Midbrain (tissue), 1 donor: ENCODE data around the gene DDT.
"Not testable (repeated sequence)": the region's sequence is repeated elsewhere in the genome, so short reads cannot be mapped to it uniquely, and the experiment has no call there.

ENCODE experiments used
- DNase-seq: peaks from one replicate; lab custom pipeline; 2025; lab: John Stamatoyannopoulos, UW

Gene DDT

DNA sequence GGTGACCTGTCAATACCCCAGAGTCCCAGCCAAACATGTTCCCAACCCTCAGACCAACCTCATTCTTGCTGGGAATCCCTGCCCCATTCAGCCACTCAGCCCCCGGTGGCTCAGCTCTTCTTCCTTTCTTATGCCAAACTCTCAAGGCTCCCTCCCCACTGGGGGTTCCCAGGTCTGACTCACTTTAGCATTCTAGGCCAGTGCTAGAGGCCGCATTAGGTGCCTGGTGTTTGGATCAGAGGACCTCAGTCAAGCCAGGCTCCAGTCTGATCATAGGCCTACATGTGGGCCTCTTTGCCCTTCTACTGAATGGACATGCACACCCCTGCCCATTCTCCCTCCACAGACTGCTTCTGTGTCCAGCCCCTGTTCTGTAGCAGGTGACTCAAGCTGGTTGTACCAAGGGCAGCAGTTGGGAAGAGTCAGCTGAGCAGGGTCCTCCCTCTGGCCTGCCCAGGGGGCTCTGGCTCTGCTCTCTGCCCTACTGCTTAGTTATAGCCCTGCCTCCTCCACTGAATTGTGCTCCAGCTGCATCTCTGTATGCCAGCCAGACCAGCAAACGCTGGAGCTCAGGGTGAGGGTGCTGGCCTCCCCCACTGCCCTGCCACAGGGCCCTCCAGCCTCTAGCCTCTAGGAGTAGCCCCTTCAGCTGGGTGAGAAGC lies 15.5 kb upstream of the DDT start:
- DNase-seq: not testable (repeated sequence)

DNA sequence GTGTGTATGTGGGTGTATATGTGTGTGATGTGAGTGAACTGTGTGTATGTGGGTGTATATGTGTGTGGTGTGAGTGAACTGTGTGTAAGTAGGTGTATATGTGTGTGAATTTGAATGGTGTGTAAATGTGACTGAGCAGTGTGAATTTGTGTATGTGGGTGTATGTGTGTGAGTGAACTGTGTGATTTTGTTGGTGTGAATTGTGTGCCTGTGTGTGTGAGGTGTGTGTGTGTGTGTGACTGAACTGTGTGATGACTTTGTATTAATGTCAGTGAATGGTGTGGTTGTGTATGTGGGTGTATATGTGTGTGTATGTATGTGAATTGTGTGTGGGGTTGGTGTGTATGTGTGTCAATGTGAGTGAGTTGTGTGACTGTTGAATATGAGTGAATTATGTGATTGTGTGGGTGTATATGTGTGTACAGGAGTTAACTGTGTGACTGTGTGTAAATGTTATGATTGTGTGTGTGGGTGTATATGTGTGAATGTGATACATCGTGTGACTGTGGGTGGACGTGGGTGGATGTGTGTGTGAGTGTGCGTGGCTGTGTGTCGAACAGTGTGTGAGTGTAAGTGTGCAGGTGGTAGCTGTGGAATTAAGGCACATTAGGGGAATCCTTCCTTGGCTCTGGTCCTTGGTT lies 12.4 kb upstream of the DDT start:
- not testable (repeated sequence) for DNase-seq

DNA sequence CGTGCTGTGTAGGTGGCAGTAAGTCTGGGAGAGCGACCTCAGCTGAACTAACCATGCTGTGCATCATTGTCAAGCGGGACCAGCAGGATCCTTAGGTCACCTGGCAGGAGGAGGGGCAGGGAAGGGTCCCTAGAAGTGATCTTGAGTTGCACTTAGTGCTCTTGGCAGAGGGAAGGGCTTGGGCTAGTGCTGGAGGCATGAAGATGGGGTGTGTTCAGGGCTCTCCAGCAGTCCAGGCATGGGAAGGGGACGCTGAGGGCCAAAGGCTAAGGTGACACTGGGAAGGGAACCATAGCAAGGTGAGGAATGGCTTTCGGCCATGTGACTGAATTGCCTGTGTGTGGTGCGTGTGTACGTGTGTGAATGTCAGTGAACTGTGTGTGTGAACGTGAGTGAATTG lies 11.8 kb upstream of the DDT start:
- DNase-seq: not testable (repeated sequence)

DNA sequence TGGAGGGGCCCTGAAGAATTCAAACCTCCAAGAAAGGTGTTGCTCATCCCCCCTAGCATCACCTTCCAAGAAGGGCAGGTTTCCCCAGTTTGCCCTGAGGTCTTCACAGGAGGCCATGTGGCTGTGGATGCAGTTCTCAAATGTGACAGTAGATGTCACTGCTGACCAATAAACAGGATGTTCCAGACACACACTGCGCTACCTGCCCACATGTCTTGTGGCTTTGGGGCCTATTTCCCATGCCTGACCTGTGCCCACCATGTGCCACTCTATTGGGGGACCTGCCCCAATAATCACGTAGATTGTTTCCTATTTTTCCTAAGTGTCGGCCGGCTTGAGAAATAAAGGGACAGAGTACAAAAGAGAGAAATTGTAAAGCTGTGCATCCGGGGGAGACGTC lies 10.2 kb upstream of the DDT start:
- DNase-seq: peak; percentile 48

DNA sequence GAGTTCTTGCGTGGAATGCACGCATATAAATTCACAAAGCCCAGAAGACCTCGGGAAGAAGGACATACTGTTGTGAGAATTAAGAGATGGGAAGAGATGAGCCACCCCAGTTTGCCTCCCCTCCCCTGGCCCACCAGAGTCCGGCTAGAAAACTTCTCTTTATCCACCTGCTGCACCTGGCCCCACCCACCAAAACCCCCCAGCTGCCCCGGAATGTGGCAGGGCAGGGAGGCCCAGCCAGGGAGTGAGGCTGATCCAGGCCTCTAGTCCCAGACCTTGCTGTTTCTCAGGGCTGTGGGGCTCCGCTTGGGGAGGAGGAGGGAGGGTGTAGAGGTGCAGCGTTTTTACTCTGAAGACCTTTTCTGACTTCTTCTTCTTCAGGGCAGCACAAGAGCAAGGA lies 6.3 kb upstream of the DDT start:
- DNase-seq: not testable (repeated sequence)

DNA sequence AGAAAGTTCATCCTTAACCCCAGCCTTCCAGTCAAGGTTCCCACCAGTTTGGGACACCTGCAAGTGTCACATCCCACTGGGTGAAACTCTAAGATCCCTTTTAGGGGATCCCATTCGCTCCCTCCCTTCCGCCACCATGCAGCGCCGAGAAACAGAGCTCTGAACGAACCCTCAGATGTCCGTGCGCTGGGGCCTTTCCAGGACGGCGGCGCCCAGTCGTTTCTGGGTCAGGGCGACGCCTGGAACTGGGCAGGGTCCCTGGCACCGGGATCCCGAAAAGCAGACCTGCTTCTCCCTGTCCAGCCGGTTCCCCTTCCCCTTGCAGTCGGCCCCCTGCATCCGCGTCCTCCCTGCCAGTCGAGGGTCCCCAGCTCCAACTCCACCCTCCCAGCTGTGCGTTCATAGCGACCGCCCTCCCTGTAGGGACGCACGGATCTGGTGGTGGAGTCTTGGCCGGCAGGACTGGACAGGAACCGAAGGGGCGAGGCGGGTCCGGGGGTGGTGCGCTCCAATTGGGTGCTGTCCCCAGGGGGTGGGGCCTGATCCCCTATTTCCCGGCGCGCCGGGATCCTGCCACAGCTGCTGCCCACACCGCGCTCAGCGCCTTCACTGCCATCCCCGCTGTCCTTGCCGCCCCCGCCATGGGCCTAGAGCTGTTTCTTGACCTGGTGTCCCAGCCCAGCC lies 5.5 kb upstream of the DDT start, which contains the start of gene GSTT2:
Gene GSTT2 (plus strand): TSS at position 578 of the 684 bp plus-strand sequence.
- not testable (repeated sequence) for DNase-seq

DNA sequence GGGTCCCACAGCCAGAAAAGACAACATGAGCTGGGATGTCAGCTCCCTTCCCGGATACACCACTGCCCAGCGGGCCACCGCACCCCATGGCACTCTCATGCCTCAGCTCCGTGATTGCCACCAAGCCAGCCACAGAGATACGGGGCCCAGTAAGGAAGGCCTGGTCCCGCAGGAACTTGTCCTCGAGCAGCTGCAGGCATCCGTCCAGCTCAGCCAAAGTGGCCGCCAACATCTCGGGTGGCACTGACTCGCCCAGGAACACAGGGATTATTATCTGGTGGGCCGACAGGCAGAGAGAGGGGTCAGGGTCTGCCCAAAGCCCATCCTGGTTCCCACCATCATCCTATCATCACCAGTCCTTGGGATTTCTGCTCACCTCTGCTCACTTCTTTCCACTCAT lies 3.1 kb upstream of the DDT start:
- DNase-seq: not testable (repeated sequence)

DNA sequence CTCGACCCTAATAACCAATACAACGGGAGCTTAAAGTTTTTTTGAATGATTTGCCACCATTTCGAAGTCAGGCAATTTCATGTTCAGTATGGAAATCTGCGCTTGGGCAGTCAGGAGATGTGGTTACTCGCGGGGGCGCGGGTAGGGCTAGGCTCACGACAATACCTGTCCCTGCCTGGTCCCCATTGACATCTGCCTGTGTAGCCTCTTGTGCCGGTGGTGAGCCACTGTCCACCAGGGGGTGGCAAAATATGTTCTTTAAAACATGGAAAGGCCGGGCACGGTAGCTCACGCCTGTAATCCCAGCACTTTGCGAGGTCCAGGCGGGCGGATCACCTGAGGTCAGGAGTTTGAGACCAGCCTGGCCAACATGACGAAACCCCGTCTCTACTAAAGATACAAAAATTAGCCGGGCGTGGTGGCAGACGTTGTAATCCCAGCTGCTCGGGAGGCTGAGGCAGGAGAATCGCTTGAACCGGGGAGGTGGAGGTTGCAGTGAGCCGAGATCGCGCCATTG lies 653 bp upstream of the DDT start:
- not testable (repeated sequence) for DNase-seq

DNA sequence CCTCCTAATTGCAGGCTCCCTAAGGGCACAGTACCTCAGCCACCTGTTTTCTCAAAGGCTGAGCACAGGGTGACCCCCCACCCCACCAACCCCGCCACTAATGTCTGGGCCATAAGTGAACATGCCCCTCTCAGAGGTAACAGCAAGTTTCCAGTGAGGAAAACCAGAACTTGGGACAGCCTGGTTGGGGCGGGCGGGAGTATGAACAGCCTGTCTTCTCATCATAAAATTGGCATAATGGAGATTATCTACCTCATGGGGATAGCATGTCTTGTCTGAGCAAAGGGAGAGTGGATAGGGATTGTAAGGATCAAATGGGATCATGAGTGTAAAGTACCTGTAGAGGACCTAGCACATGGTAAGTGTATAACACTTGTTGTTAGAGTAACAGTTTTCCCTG lies 2.3 kb downstream of the DDT start:
- not testable (repeated sequence) for DNase-seq

DNA sequence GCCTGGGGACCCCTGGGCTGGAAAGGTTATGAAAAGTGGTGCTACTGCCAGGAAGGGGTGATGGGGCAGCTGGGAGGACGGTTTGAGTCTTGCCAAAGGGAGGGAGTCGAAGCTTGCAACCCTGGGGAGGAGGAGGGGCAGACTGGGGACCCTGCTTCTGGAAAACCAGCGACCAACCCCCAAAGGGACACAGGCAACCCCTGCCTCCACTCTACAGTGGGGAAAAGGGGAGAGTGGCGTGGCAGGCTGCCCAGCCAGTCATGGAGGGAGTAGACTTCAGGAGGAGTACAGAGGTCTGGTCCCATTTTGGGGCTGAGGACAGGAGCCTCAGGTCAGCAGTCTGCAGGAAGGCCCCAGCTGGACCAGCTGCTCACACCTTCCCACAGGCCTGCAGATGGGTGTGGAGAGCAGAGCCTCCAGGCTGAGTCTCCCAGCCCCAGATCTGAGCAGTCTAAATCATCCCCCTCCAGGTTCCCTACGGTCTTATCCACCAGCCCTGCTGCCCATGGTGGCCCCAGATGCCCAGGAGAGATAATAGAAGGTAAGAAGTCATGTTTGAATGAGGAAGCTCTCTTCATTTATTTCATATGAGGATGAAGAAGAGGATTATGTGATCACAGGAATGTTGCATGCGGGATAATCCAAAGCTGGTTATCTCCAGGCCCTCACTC lies 3.3 kb downstream of the DDT start:
- DNase-seq: no peak

DNA sequence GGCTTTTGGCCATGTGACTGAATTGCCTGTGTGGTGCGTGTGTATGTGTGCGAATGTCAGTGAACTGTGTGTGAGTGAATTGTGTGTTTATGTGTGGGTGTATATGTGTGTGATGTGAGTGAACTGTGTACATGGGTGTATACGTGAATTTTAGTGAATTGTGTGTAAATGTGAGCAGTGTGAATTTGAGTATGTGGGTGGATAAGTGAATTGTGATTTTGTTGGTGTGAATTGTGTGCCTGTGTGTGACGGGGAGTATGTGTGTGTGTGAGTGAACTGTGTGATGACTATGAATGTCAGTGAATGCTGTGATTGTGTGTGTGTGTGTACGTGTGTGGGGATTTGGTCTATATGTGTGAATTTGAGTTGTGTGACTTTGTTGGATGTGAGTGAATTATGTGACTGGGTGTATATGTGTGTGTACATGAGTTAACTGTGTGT lies 4.0 kb downstream of the DDT start:
- no peak for DNase-seq

DNA sequence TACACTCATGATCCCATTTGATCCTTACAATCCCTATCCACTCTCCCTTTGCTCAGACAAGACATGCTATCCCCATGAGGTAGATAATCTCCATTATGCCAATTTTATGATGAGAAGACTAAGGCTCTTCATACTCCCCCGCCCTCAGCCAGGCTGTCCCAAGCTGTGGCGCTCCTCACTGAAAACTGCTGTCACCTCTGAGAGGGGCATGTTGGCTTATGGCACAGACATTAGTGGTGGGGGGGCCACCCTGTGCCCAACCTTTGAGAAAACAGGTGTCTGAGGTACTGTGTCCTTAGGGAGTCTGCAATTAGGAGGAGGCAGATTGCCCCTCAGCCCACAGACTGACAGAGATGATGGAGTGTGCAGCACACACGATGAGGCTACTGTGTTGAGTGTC lies 5.2 kb downstream of the DDT start:
- DNase-seq: no peak

DNA sequence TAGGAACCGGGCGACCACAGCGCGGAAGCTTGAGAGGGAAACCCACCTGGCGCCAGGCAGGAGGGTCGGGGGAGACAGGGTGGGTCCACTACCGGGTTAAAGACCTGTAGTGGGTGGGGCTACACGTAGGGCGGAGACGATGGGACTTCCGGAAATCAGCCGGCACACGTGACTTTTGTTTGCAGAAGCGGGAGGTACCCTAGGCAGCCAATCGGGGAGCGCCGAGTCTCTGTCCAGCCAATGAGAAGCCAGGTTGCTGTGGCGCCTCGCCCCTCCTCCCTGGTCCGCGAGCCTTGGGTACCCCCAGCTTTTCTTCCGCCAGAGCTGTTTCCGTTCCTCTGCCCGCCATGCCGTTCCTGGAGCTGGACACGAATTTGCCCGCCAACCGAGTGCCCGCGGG lies 7.7 kb downstream of the DDT start, which contains the start of gene DDTL:
Gene DDTL (plus strand): TSS at position 321 of the 400 bp plus-strand sequence. CDS start 27 bp downstream, at position 348.
- not testable (repeated sequence) for DNase-seq

DNA sequence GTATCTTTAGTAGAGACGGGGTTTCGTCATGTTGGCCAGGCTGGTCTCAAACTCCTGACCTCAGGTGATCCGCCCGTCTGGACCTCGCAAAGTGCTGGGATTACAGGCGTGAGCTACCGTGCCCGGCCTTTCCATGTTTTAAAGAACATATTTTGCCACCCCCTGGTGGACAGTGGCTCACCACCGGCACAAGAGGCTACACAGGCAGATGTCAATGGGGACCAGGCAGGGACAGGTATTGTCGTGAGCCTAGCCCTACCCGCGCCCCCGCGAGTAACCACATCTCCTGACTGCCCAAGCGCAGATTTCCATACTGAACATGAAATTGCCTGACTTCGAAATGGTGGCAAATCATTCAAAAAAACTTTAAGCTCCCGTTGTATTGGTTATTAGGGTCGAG lies 8.1 kb downstream of the DDT start:
- DNase-seq: not testable (repeated sequence)

DNA sequence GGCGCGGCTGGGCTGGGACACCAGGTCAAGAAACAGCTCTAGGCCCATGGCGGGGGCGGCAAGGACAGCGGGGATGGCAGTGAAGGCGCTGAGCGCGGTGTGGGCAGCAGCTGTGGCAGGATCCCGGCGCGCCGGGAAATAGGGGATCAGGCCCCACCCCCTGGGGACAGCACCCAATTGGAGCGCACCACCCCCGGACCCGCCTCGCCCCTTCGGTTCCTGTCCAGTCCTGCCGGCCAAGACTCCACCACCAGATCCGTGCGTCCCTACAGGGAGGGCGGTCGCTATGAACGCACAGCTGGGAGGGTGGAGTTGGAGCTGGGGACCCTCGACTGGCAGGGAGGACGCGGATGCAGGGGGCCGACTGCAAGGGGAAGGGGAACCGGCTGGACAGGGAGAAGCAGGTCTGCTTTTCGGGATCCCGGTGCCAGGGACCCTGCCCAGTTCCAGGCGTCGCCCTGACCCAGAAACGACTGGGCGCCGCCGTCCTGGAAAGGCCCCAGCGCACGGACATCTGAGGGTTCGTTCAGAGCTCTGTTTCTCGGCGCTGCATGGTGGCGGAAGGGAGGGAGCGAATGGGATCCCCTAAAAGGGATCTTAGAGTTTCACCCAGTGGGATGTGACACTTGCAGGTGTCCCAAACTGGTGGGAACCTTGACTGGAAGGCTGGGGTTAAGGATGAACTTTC lies 13.0 kb downstream of the DDT start, which contains the start of gene GSTT2B:
Gene GSTT2B (minus strand): TSS at position 112 of the 688 bp plus-strand sequence. CDS start 64 bp downstream, at position 48.
- not testable (repeated sequence) for DNase-seq

DNA sequence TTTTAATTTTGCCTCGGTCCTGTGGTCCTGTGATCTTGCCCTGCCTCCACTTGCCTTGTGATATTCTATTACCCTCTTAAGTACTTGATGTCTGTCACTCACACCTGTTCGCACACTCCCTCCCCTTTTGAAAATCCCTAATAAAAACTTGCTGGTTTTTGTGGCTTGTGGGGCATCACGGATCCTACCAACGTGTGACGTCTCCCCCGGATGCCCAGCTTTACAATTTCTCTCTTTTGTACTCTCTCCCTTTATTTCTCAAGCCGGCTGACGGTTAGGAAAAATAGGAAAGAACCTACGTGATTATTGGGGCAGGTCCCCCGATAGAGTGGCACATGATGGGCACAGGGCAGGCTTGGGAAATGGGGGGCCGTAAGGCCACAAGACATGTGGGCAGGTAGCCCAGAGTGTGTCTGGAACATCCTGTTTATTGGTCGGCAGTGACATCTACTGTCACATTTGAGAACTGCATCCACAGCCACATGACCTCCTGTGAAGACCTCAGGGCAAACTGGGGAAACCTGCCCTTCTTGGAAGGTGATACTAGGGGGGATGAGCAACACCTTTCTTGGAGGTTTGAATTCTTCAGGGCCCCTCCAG lies 17.8 kb downstream of the DDT start:
- peak; percentile 89 for DNase-seq

DNA sequence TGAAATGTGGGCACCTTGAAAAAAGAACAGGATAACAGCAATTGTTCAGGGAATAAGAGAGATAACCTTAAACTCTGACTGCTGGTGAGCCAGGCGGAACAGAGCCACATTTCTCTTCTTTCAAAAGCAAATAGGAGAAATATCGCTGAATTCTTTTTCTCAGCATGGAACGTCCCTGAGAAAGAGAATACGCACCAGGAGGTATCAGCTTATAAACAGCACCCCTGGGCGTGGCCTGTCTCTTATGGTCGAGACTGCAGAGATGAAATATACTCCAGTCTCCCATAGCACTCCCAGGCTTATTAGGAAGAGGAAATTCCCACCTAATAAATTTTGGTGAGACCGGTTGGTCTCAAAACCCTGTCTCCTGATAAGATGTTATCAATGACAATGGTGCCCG lies 18.4 kb downstream of the DDT start:
- not testable (repeated sequence) for DNase-seq

DNA sequence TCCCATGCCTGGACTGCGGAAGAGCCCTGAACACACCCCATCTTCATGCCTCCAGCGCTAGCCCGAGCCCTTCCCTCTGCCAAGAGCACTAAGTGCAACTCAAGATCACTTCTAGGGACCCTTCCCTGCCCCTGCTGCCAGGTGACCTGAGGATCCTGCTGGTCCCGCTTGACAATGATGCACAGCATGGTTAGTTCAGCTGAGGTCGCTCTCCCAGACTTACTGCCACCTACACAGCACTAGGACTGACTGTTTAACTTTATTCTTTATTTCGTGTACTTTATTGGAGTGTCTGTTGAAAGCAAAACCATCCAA lies 19.3 kb downstream of the DDT start:
- not testable (repeated sequence) for DNase-seq

DNA sequence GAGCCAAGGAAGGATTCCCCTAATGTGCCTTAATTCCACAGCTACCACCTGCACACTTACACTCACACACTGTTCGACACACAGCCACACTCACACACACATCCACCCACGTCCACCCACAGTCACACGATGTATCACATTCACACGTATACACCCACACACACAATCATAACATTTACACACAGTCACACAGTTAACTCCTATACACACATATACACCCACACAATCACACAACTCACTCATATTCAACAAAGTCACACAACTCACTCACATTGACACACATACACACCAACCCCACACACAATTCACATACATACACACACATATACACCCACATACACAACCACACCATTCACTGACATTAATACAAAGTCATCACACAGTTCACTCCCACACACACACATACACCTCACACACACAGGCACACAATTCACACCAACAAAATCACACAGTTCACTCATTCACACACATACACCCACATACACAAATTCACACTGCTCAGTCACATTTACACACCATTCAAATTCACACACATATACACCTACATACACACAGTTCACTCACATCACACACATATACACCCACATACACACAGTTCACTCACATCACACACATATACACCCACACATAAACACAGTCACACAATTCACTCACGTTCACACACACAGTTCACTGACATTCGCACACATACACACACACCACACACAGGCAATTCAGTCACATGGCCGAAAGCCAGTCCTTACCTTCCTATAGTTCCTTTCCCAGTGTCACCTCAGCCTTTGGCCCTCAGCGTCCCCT lies 19.8 kb downstream of the DDT start:
- DNase-seq: not testable (repeated sequence)

DNA sequence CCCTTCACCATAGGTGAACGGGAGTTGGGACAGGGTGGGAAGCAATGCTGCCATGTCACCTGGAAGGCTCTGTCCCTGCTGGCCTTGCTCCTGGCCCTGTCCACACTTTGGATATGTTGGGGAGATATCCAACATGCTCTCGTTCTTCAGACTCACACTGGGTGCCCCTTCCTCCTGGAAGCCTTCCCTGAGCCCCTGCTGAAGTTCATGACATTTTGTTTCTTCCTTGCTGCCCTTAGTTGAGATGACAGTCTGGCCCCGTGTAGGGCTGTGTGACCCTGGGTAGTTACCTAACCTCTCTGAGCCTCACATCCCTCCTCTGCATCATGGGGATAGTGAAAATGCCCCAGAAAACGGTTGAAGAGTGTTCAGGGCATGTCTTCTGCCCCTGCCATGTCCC lies 20.8 kb downstream of the DDT start:
- DNase-seq: not testable (repeated sequence)
